K562 (cell line): ENCODE measurements around the gene KCNG4.

Experiments used
- CEBPB ChIP-seq: fragments of 450-650 bp; IDR thresholded peaks from 2 replicates; pipeline ENCODE4 v1.6.1; 2016; ENCODE audit warnings: missing genetic modification characterization, missing compliant biosample characterization
- CHD2 ChIP-seq: IDR thresholded peaks from 2 replicates; pipeline ENCODE4 v1.6.1; 2011; ENCODE audit warnings: low read depth, low read length
- HNRNPK ChIP-seq: fragments of 200-400 bp; formaldehyde crosslinking; IDR thresholded peaks from one replicate; pipeline ENCODE4 v1.6.1; 2018; ENCODE audit warnings: mild to moderate bottlenecking, low read depth, low read length; ENCODE audit not compliant: poor library complexity, severe bottlenecking
- JUN ChIP-seq, 2 experiments: sonication (generic) in 1 of 2; formaldehyde crosslinking in 1 of 2; IDR thresholded peaks; 2 replicates each; pipeline versions ENCODE4 v1.6.1 to v1.8.0; 2012 to 2022; ENCODE audit warnings: borderline replicate concordance in 2 of 2, mild to moderate bottlenecking in 2 of 2, improper control_type of control experiment in 1 of 2, low read depth in 1 of 2, low read length in 1 of 2, missing genetic modification reagents in 1 of 2
- PML ChIP-seq: IDR thresholded peaks from 2 replicates; pipeline ENCODE4 v1.6.1; 2012; ENCODE audit warnings: low read length, inconsistent platforms
- RCOR1 ChIP-seq, 2 experiments: IDR thresholded peaks; 2 replicates each; pipeline ENCODE4 v1.6.1; 2012; ENCODE audit warnings: low read depth in 2 of 2, low read length in 2 of 2, borderline replicate concordance in 1 of 2, improper control_type of control experiment in 1 of 2
- ZBTB7A ChIP-seq: IDR thresholded peaks from 2 replicates; pipeline ENCODE4 v1.6.1; 2011; ENCODE audit warnings: low read depth, mild to moderate bottlenecking, low read length, moderate library complexity, borderline replicate concordance; ENCODE audit not compliant: control insufficient read depth
- ZC3H11A ChIP-seq: IDR thresholded peaks from 2 replicates; pipeline ENCODE4 v1.6.1; 2012; ENCODE audit warnings: low read depth, low read length, improper control_type of control experiment
- TF ChIP-seq, protein P1 (sequence below): sonication (generic); formaldehyde crosslinking; IDR thresholded peaks from 2 replicates; pipeline ENCODE4 v1.5.0; 2020; ENCODE audit warnings: missing genetic modification reagents
- TF ChIP-seq, protein P2 (sequence below), 3 experiments: IDR thresholded peaks in 2 of 3; conservative IDR thresholded peaks in 1 of 3; 2 replicates each; pipeline ENCODE4 v1.5.1; 2011 to 2012; ENCODE audit warnings: low read length in 3 of 3, mild to moderate bottlenecking in 3 of 3, control low read depth in 2 of 3, improper control_type of control experiment in 1 of 3, inconsistent platforms in 1 of 3, low read depth in 1 of 3, mixed read lengths in 1 of 3, moderate library complexity in 1 of 3; ENCODE audit not compliant: insufficient read depth in 2 of 3
- TF ChIP-seq, protein P3 (sequence below): sonication (generic); formaldehyde crosslinking; IDR thresholded peaks from 2 replicates; pipeline ENCODE4 v1.8.0; 2022; ENCODE audit warnings: mild to moderate bottlenecking, missing genetic modification reagents
- TF ChIP-seq, protein P4 (sequence below): fragments of 150-350 bp; IDR thresholded peaks from 2 replicates; pipeline ENCODE4 v1.6.1; 2014; ENCODE audit warnings: low read depth, mild to moderate bottlenecking, low read length, borderline replicate concordance

DNA sequence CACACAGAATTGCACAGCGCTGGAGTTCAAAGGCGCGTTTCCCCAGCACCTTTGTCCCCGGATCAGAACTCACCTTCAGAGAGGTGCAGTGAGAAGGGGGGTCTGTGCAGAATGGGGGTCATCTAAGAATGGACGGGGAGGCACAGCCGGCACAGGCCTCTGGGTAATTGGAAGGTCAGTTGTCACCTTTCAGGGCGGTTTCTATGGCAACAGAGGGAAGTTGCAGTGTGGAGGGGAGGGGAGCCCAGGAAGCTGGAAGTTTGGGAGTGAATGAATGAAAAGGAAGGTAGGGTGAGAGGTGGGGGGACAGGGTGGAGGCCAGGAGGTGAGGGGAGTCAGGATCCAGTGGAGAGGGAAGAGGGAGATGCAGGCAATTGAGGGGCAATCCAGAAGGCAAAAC is 12.4 kb upstream of the KCNG4 start:
- no peak for TF ChIP-seq CHD2
- no peak for TF ChIP-seq ZC3H11A
- TF ChIP-seq RCOR1 (IDR thresholded peaks at IDR 0.05; ENCODE audit: borderline replicate concordance in 1 of 2, low read depth in 2 of 2, low read length in 2 of 2): no peak
- no peak for TF ChIP-seq PML
- TF ChIP-seq, protein P1, sequence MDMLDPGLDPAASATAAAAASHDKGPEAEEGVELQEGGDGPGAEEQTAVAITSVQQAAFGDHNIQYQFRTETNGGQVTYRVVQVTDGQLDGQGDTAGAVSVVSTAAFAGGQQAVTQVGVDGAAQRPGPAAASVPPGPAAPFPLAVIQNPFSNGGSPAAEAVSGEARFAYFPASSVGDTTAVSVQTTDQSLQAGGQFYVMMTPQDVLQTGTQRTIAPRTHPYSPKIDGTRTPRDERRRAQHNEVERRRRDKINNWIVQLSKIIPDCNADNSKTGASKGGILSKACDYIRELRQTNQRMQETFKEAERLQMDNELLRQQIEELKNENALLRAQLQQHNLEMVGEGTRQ (CRISPR knock-in tag): no peak
- no peak for TF ChIP-seq JUN (IDR thresholded peaks at IDR 0.05; ENCODE audit: borderline replicate concordance, low read depth, low read length)
- no peak for TF ChIP-seq JUN (CRISPR knock-in tag; IDR thresholded peaks at IDR 0.05; ENCODE audit: borderline replicate concordance)
- TF ChIP-seq, protein P2, sequence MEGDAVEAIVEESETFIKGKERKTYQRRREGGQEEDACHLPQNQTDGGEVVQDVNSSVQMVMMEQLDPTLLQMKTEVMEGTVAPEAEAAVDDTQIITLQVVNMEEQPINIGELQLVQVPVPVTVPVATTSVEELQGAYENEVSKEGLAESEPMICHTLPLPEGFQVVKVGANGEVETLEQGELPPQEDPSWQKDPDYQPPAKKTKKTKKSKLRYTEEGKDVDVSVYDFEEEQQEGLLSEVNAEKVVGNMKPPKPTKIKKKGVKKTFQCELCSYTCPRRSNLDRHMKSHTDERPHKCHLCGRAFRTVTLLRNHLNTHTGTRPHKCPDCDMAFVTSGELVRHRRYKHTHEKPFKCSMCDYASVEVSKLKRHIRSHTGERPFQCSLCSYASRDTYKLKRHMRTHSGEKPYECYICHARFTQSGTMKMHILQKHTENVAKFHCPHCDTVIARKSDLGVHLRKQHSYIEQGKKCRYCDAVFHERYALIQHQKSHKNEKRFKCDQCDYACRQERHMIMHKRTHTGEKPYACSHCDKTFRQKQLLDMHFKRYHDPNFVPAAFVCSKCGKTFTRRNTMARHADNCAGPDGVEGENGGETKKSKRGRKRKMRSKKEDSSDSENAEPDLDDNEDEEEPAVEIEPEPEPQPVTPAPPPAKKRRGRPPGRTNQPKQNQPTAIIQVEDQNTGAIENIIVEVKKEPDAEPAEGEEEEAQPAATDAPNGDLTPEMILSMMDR (IDR thresholded peaks at IDR 0.05 in 2 of 3, conservative IDR thresholded peaks at IDR 0.05 in 1 of 3; ENCODE audit: insufficient read depth in 2 of 3, low read depth in 1 of 3, low read length in 3 of 3): no peak
- TF ChIP-seq, protein P3, sequence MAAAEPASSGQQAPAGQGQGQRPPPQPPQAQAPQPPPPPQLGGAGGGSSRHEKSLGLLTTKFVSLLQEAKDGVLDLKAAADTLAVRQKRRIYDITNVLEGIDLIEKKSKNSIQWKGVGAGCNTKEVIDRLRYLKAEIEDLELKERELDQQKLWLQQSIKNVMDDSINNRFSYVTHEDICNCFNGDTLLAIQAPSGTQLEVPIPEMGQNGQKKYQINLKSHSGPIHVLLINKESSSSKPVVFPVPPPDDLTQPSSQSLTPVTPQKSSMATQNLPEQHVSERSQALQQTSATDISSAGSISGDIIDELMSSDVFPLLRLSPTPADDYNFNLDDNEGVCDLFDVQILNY (CRISPR knock-in tag): no peak
- TF ChIP-seq HNRNPK: no peak
- no peak for TF ChIP-seq CEBPB (tag)
- TF ChIP-seq, protein P4, sequence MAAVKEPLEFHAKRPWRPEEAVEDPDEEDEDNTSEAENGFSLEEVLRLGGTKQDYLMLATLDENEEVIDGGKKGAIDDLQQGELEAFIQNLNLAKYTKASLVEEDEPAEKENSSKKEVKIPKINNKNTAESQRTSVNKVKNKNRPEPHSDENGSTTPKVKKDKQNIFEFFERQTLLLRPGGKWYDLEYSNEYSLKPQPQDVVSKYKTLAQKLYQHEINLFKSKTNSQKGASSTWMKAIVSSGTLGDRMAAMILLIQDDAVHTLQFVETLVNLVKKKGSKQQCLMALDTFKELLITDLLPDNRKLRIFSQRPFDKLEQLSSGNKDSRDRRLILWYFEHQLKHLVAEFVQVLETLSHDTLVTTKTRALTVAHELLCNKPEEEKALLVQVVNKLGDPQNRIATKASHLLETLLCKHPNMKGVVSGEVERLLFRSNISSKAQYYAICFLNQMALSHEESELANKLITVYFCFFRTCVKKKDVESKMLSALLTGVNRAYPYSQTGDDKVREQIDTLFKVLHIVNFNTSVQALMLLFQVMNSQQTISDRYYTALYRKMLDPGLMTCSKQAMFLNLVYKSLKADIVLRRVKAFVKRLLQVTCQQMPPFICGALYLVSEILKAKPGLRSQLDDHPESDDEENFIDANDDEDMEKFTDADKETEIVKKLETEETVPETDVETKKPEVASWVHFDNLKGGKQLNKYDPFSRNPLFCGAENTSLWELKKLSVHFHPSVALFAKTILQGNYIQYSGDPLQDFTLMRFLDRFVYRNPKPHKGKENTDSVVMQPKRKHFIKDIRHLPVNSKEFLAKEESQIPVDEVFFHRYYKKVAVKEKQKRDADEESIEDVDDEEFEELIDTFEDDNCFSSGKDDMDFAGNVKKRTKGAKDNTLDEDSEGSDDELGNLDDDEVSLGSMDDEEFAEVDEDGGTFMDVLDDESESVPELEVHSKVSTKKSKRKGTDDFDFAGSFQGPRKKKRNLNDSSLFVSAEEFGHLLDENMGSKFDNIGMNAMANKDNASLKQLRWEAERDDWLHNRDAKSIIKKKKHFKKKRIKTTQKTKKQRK: no peak
- no peak for TF ChIP-seq ZBTB7A
